ENCODE data around the gene CTBP1.

DNA sequence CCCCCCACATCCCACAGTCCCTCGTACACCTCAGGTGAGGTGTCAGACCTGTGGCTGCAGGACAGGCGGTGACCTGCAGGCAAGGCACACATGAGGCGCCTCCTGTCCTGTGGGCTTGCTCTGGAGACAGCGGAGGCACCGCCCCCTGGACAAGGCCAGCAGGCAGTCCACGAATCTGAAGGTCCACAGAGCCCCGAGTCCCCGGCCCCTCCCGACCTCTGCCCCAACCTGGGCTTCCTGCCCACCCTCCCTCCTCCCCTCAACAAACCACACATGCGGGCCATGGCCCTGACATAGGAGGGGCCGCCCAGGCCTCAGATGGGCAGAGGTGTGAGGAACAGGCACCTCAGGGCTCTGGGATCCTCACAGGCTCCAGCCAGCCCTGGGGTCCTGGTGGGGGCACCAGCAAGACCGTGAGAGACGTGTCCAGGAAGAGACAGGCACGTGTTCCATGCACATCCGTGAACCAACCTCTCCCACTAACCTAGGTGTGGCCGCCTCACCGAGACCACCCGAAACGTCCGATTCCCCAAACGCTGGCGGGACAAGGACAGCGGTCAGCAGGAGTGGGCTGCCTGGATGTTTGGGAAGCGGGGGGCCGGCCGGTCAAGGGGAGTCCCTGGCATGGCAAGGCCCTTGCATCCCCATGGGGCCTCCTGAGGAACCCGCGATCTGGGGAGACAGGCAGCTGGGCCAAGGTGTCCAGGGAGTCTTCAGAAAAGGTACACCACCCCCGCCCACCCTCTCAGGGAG lies 25.8 kb downstream of the CTBP1 start:
- TF ChIP-seq, protein P1, sequence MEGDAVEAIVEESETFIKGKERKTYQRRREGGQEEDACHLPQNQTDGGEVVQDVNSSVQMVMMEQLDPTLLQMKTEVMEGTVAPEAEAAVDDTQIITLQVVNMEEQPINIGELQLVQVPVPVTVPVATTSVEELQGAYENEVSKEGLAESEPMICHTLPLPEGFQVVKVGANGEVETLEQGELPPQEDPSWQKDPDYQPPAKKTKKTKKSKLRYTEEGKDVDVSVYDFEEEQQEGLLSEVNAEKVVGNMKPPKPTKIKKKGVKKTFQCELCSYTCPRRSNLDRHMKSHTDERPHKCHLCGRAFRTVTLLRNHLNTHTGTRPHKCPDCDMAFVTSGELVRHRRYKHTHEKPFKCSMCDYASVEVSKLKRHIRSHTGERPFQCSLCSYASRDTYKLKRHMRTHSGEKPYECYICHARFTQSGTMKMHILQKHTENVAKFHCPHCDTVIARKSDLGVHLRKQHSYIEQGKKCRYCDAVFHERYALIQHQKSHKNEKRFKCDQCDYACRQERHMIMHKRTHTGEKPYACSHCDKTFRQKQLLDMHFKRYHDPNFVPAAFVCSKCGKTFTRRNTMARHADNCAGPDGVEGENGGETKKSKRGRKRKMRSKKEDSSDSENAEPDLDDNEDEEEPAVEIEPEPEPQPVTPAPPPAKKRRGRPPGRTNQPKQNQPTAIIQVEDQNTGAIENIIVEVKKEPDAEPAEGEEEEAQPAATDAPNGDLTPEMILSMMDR (IDR thresholded peaks at IDR 0.05), result no peak
- TF ChIP-seq POLR2AphosphoS5 (IDR thresholded peaks at IDR 0.05), result no peak
- no peak for TF ChIP-seq POLR2A (IDR thresholded peaks at IDR 0.05)

All from breast epithelium (tissue), 3 donors.